Urothelium cell line (cell line): ENCODE results near the gene CIAPIN1.

Experiments used
- DNase-seq: peaks from one replicate; pipeline ENCODE4 v3.0.0; 2011; ENCODE audit warnings: low spot score, mixed read lengths
- FAIRE-seq: peaks from 2 replicates; lab custom pipeline; 2011; peaks lifted over from hg19 to GRCh38; lab: Jason Lieb, UNC

CIAPIN1 gene

GRCh38 chr16:57384248-57385070 lies 62.7 kb downstream of the CIAPIN1 start:
- no peak for DNase-seq
- FAIRE-seq, result no peak

GRCh38 chr16:57383276-57384247 lies 63.6 kb downstream of the CIAPIN1 start:
- no peak for FAIRE-seq
- DNase-seq, result peak; percentile 65

- FAIRE-seq (no peak), DNase-seq (no peak)
These were observed 64.5 kb downstream of the CIAPIN1 start for GRCh38 chr16:57382535-57383275.

GRCh38 chr16:57381791-57382534 lies 65.2 kb downstream of the CIAPIN1 start:
- FAIRE-seq (no peak), DNase-seq (no peak)

- FAIRE-seq, result no peak
- DNase-seq, result peak; percentile 43
These were observed 66.3 kb downstream of the CIAPIN1 start for GRCh38 chr16:57380671-57381462.

- no peak for DNase-seq
- FAIRE-seq, result no peak
These were observed 67.6 kb downstream of the CIAPIN1 start for GRCh38 chr16:57379579-57379978.
